Mesenchymal stem cell (in vitro differentiated cells and primary cell): ENCODE results near the gene LY86.

Source experiments
- DNase-seq: peaks from one replicate; pipeline ENCODE4 v3.0.0-alpha.2; 2013
- H2AFZ ChIP-seq: one replicate; pipeline ENCODE4 v1.6.1; 2013; ENCODE audit warnings: low read depth, mild to moderate bottlenecking, control low read depth, inconsistent platforms, low read length, moderate library complexity
- H2AK5ac ChIP-seq: 2 replicates; pipeline ENCODE4 v1.6.1; 2013; ENCODE audit warnings: low read length, moderate library complexity, mild to moderate bottlenecking, inconsistent platforms; ENCODE audit not compliant: severe bottlenecking
- H2BK120ac ChIP-seq: one replicate; pipeline ENCODE4 v1.6.1; 2013; ENCODE audit warnings: low read depth, mild to moderate bottlenecking, inconsistent platforms, low read length, moderate library complexity
- H2BK12ac ChIP-seq, 2 experiments: one replicate each; pipeline ENCODE4 v1.6.1; 2013; ENCODE audit warnings: inconsistent platforms in 2 of 2, low read length in 2 of 2, mild to moderate bottlenecking in 2 of 2, moderate library complexity in 2 of 2, control low read depth in 1 of 2
- H2BK15ac ChIP-seq: one replicate; pipeline ENCODE4 v1.6.1; 2013; ENCODE audit warnings: mild to moderate bottlenecking, low read depth, inconsistent platforms; ENCODE audit not compliant: poor library complexity, severe bottlenecking
- H2BK5ac ChIP-seq: 2 replicates; pipeline ENCODE4 v1.6.1; 2013; ENCODE audit warnings: low read depth, mild to moderate bottlenecking, low read length, control low read depth, inconsistent platforms; ENCODE audit not compliant: poor library complexity, severe bottlenecking
- H3K14ac ChIP-seq, 2 experiments: one replicate each; pipeline ENCODE4 v1.6.1; 2013; ENCODE audit warnings: inconsistent platforms in 2 of 2, low read length in 2 of 2, control low read depth in 1 of 2, mild to moderate bottlenecking in 1 of 2, moderate library complexity in 1 of 2
- H3K18ac ChIP-seq, 2 experiments: one replicate each; pipeline ENCODE4 v1.6.1; 2013; ENCODE audit warnings: inconsistent platforms in 2 of 2, low read length in 2 of 2, control low read depth in 1 of 2, low read depth in 1 of 2, mild to moderate bottlenecking in 1 of 2
- H3K23ac ChIP-seq, 2 experiments: one replicate each; pipeline ENCODE4 v1.6.1; 2013; ENCODE audit warnings: inconsistent platforms in 2 of 2, low read length in 2 of 2, mild to moderate bottlenecking in 2 of 2, moderate library complexity in 2 of 2, control low read depth in 1 of 2
- H3K27ac ChIP-seq: 2 replicates; pipeline ENCODE4 v1.5.1; 2013; ENCODE audit warnings: mild to moderate bottlenecking, moderate library complexity, low read length, control low read depth, inconsistent platforms; ENCODE audit not compliant: poor library complexity, severe bottlenecking
- H3K27me3 ChIP-seq, 2 experiments: 2 replicates each; pipeline versions ENCODE4 v1.6.1 to v1.7.0; 2013; ENCODE audit warnings: low read length in 2 of 2, mild to moderate bottlenecking in 2 of 2, moderate library complexity in 2 of 2, control low read depth in 1 of 2, inconsistent platforms in 1 of 2; ENCODE audit not compliant: control insufficient read depth in 1 of 2, insufficient read depth in 1 of 2
- H3K36me3 ChIP-seq, 2 experiments: 2 replicates each; pipeline versions ENCODE4 v1.6.1 to v1.7.0; 2013; ENCODE audit warnings: low read length in 2 of 2, control low read depth in 1 of 2, inconsistent platforms in 1 of 2, low read depth in 1 of 2, mild to moderate bottlenecking in 1 of 2; ENCODE audit not compliant: insufficient read depth in 2 of 2, control insufficient read depth in 1 of 2
- H3K4ac ChIP-seq, 2 experiments: one replicate each; pipeline ENCODE4 v1.6.1; 2013; ENCODE audit warnings: inconsistent platforms in 2 of 2, low read length in 2 of 2, mild to moderate bottlenecking in 2 of 2, moderate library complexity in 2 of 2, control low read depth in 1 of 2, low read depth in 1 of 2
- H3K4me1 ChIP-seq: 2 replicates; pipeline ENCODE4 v1.6.1; 2013; ENCODE audit warnings: low read depth, low read length, control low read depth; ENCODE audit not compliant: control insufficient read depth, insufficient read depth
- H3K4me2 ChIP-seq: 2 replicates; pipeline ENCODE4 v1.6.1; 2013; ENCODE audit warnings: low read length, mild to moderate bottlenecking, inconsistent platforms; ENCODE audit not compliant: poor library complexity, severe bottlenecking
- H3K4me3 ChIP-seq, 2 experiments: 2 replicates each; pipeline versions ENCODE4 v1.5.1 to v1.7.0; 2013; ENCODE audit warnings: low read length in 2 of 2, mild to moderate bottlenecking in 2 of 2, control low read depth in 1 of 2, low read depth in 1 of 2; ENCODE audit not compliant: insufficient read depth in 1 of 2
- H3K79me1 ChIP-seq: replicated peaks from 2 replicates; pipeline ENCODE4 v1.6.1; 2013; ENCODE audit warnings: mild to moderate bottlenecking, control low read depth, low read length, inconsistent platforms; ENCODE audit not compliant: poor library complexity, severe bottlenecking
- H3K9ac ChIP-seq: 2 replicates; pipeline ENCODE4 v1.7.0; 2013; ENCODE audit warnings: mild to moderate bottlenecking, low read length, moderate library complexity
- H3K9me3 ChIP-seq: 2 replicates; pipeline ENCODE4 v1.7.0; 2013; ENCODE audit warnings: mild to moderate bottlenecking, low read length; ENCODE audit not compliant: control insufficient read depth
- H4K8ac ChIP-seq: one replicate; pipeline ENCODE4 v1.6.1; 2013; ENCODE audit warnings: inconsistent platforms, mild to moderate bottlenecking, low read length, moderate library complexity
- H4K91ac ChIP-seq: one replicate; pipeline ENCODE4 v1.6.1; 2013; ENCODE audit warnings: mild to moderate bottlenecking, low read length, inconsistent platforms
- WGBS: methylation state at CpG from one replicate; pipeline ENCODE4 v1.1.7; 2013; ENCODE audit warnings: mixed read lengths; 5-methylcytosine and 5-hydroxymethylcytosine counted together

The LY86 gene

DNA sequence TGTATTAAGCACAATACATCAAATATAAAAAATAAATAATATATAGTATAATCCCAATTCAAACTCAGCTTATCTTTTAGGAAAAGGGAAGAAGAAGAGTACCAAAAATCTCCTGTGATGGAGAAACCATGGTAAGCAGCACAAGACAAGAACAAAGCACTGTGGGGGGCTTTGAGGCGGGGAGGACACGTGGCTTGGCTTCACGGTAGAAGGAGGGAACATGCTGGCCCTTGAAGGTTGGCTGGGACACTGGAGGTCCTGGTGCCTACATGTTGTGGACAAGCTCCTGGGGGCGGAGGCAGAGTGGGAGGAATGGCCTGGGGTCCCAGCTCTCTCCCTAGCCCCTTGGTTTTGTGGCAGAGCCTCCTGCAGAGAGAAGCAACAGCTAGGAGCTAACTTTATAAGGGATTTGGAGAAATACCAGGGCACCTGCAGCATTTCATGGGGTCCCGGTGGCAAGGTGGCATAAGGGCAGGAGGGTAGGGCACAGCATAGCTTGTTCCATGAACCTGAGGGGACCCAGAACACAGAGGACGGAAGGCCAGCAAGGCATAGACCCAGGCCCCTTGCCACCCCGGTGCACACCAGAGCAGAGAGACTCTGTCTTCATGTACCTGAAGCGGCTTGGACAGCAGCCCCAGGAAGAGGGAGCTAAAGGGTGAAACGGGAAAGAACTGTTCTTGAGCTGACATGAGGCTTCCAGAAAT lies 72.0 kb downstream of the LY86 start:
- H2BK120ac ChIP-seq: no peak overlapping the region
- no peak overlapping the region for H2BK5ac ChIP-seq
- no peak overlapping the region for H3K9ac ChIP-seq
- no peak overlapping the region for H3K4me2 ChIP-seq
- no peak overlapping the region for H3K23ac ChIP-seq
- peak overlapping the region; percentile 4 for H4K91ac ChIP-seq
- H2BK15ac ChIP-seq: no peak overlapping the region
- H3K36me3 ChIP-seq: no peaks in the 10 kb centered on the region
- H2AFZ ChIP-seq: no peak overlapping the region
- DNase-seq: no peak
- H3K27ac ChIP-seq: no peak overlapping the region
- no peaks in the 10 kb centered on the region for H3K79me1 ChIP-seq
- no peak overlapping the region for H2BK12ac ChIP-seq
- no peak overlapping the region for H4K8ac ChIP-seq
- 80% methylated on average over 9 of the region's 9 CpGs for WGBS
- no peak overlapping the region for H3K4ac ChIP-seq
- no peak overlapping the region for H2AK5ac ChIP-seq
- peaks cover 2% of the 10 kb centered on the region for H3K9me3 ChIP-seq
- peaks cover 11 to 13% of the 10 kb centered on the region in 2 experiments for H3K27me3 ChIP-seq
- H3K4me3 ChIP-seq: no peak overlapping the region
- H3K14ac ChIP-seq: no peak overlapping the region
- no peak overlapping the region for H3K18ac ChIP-seq
- no peaks in the 10 kb centered on the region for H3K4me1 ChIP-seq

DNA sequence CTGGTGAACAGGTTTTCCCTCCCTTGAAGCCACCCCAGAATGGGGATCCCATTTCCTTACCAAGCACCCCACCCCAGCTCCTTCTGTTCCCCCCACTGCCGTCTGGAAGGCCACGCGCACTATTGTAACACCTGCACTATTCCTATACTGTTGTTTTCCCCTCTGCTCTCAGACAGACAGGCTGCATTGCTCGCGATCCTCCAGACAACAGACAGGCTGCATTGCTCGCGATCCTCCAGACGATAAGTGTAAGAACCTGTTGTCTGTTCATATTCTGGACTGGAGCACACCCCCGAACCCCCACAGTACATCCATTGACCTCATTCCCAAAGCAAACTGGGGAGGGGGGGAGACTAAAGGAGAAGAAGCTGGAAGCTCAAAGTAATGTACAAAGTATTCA lies 72.7 kb downstream of the LY86 start:
- Histone ChIP-seq H2BK5ac (no peak overlapping the region), H3K27ac (no peak overlapping the region), H3K4me3 (no peak overlapping the region), H2AFZ (no peak overlapping the region), H3K18ac (no peak overlapping the region), H3K4ac (no peak overlapping the region), H2BK120ac (no peak overlapping the region), H3K36me3 (no peaks in the 10 kb centered on the region), H3K79me1 (no peaks in the 10 kb centered on the region), H3K27me3 (peaks cover 12 to 16% of the 10 kb centered on the region in 2 experiments), H4K8ac (no peak overlapping the region), H3K9me3 (peaks cover 2% of the 10 kb centered on the region), H3K9ac (no peak overlapping the region), H3K4me1 (no peaks in the 10 kb centered on the region), H2AK5ac (no peak overlapping the region), H2BK15ac (no peak overlapping the region), H3K4me2 (no peak overlapping the region), H2BK12ac (no peak overlapping the region), H3K14ac (no peak overlapping the region), H3K23ac (no peak overlapping the region), H4K91ac (no peak overlapping the region)
- 98% methylated on average over 8 of the region's 9 CpGs for WGBS
- DNase-seq: no peak

DNA sequence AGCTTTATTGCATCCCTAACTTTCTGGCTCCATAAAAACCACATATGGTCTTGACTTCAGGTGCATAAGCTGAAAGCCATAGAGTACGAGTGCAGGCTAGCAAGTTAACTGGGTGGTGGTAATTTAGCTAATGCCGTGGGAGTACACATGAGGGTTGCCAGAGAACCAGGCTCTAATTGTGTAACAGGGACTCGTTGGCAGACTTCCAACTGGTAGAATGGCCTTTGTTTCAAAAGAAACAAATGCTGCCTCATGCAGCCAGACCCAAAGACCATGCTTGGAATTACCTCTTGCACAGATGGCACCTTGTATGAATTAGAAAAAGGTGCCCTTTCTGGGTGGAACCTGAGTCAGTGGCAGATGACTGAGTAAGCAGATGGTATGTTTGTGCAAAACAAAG lies 73.2 kb downstream of the LY86 start:
- Histone ChIP-seq H2BK15ac (no peak overlapping the region), H3K4me3 (no peak overlapping the region), H2BK12ac (no peak overlapping the region), H3K9ac (no peak overlapping the region), H2BK120ac (no peak overlapping the region), H3K9me3 (peaks cover 2% of the 10 kb centered on the region), H3K36me3 (no peaks in the 10 kb centered on the region), H4K8ac (no peak overlapping the region), H3K79me1 (no peaks in the 10 kb centered on the region), H2AK5ac (no peak overlapping the region), H3K4me2 (no peak overlapping the region), H3K14ac (no peak overlapping the region), H3K4me1 (no peaks in the 10 kb centered on the region), H3K27me3 (peaks cover 13 to 16% of the 10 kb centered on the region in 2 experiments), H3K27ac (no peak overlapping the region), H2AFZ (no peak overlapping the region), H2BK5ac (no peak overlapping the region), H3K18ac (no peak overlapping the region), H4K91ac (no peak overlapping the region), H3K4ac (no peak overlapping the region), H3K23ac (no peak overlapping the region)
- WGBS: 54% methylated on average over 3 of the region's 3 CpGs
- DNase-seq: peak; percentile 45

DNA sequence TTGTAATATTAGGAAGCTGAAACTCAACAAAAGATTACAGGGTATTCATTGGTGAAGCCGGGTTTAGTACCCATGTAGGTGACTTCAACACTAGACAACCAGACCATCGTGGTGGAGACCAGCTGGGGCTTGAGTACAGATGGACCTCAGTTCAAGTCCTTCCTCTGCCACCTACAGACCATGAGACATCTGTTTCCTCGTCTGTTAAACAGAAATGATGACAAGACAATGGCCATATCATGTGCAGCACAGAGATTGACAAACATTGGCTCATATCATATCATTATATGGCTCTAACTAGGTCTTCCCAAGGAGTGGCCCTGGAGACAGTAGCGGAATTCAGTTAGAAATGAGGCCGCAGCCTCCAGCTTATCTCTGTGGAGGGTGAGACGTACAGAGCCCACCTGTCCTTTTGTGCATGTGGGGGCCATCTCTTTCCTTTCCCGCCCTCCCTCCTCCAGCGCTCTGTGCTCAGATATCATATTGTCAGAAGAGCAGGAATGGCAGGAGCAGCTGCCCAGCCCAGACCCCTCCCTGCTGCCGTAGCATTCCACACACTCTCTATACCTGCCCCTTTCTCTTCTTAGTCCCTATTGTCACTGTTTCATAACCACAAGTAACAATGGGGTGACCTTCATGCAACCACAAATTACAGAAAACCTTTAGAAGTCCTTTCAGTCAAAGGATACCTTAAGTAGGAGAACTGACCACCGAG lies 75.1 kb downstream of the LY86 start:
- WGBS: 93% methylated on average over 10 of the region's 10 CpGs
- Histone ChIP-seq H3K18ac (no peak overlapping the region), H3K9me3 (no peaks in the 10 kb centered on the region), H3K23ac (no peak overlapping the region), H3K14ac (no peak overlapping the region), H2AK5ac (no peak overlapping the region), H2BK120ac (no peak overlapping the region), H2BK5ac (no peak overlapping the region), H3K4me3 (no peak overlapping the region), H2BK12ac (no peak overlapping the region), H3K4me2 (no peak overlapping the region), H3K4ac (no peak overlapping the region), H4K91ac (no peak overlapping the region), H3K27me3 (peaks cover 19 to 21% of the 10 kb centered on the region in 2 experiments), H3K36me3 (no peaks in the 10 kb centered on the region), H3K4me1 (no peaks in the 10 kb centered on the region), H4K8ac (no peak overlapping the region), H2AFZ (no peak overlapping the region), H3K79me1 (no peaks in the 10 kb centered on the region), H3K9ac (no peak overlapping the region), H3K27ac (no peak overlapping the region), H2BK15ac (no peak overlapping the region)
- no peak for DNase-seq
